ENCODE measurements around the gene ZNF23.

DNA sequence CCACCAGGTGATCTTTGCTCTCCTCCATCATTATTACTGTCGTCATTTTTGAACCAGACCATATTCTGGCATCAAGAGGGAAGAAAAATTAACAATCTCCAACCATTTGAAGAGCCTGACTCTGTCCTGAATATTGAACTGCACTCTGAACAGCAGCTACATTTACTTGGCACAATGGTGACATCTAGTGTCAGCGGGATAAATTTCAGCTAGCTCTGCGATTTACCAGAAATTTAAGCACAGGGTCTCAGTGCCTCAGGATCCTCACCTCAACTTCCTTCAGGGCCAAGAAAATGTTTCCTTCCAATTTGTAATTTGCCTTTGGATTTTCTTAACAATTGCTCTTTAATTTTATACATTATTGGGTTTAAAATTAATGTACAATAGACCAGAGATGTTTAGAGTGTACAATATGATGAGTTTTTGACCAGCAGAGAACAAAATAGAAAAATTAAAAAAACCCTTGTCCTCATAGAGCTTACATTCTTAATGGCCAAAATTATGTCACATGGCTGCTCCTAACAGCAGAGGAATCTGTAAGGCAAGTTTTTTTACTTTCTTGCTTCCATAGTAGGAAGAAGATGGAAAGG lies 37.8 kb upstream of the ZNF23 start:
- TF ChIP-seq EZH2 (IDR thresholded peaks at IDR 0.05; ENCODE audit: insufficient read depth, poor library complexity, severe bottlenecking), result no peak
- TF ChIP-seq EZH2phosphoT487 (IDR thresholded peaks at IDR 0.05; ENCODE audit: insufficient read depth, low read depth), result no peak
